Hematopoietic multipotent progenitor cell treated with erythropoietin and hydrocortisone succinate and interleukin-3 and kit ligand, for 15 days (in vitro differentiated cells): ENCODE data around the gene ZIC5.

Experiments used
- DNase-seq: peaks from one replicate; pipeline ENCODE4 v3.0.0-alpha.2; 2015; ENCODE audit warnings: low spot score

The ZIC5 gene

GRCh38 chr13:99987154-99988019 lies 15.8 kb upstream of the ZIC5 start:
- DNase-seq, result no peak

GRCh38 chr13:99986741-99987140 lies 15.2 kb upstream of the ZIC5 start:
- DNase-seq, result no peak

- no peak for DNase-seq
Observed at GRCh38 chr13:99985886-99986527, 14.4 kb upstream of the ZIC5 start.

GRCh38 chr13:99985241-99985874 lies 13.8 kb upstream of the ZIC5 start:
- no peak for DNase-seq

GRCh38 chr13:99984461-99985240 lies 13.1 kb upstream of the ZIC5 start:
- no peak for DNase-seq

- no peak for DNase-seq
Observed at GRCh38 chr13:99983499-99984401, 12.2 kb upstream of the ZIC5 start.

GRCh38 chr13:99982731-99983498 lies 11.3 kb upstream of the ZIC5 start:
- DNase-seq, result no peak

GRCh38 chr13:99982036-99982730 lies 10.6 kb upstream of the ZIC5 start:
- no peak for DNase-seq

GRCh38 chr13:99981735-99982035 lies 10.1 kb upstream of the ZIC5 start, which contains the start of gene ZIC2:
Gene ZIC2 (plus strand): TSS chr13:99981784. CDS start chr13:99982065, 281 bp downstream.
- DNase-seq, result no peak

- no peak for DNase-seq
Observed at GRCh38 chr13:99980824-99981734, 9.5 kb upstream of the ZIC5 start.

- peak; percentile 6 for DNase-seq
Observed at GRCh38 chr13:99980201-99980823, 8.7 kb upstream of the ZIC5 start.

- DNase-seq, result no peak
Observed at GRCh38 chr13:99979453-99980200, 8.1 kb upstream of the ZIC5 start.

- no peak for DNase-seq
Observed at GRCh38 chr13:99978799-99979452, 7.4 kb upstream of the ZIC5 start.

GRCh38 chr13:99977912-99978798 lies 6.6 kb upstream of the ZIC5 start:
- no peak for DNase-seq

GRCh38 chr13:99977334-99977911 lies 5.9 kb upstream of the ZIC5 start:
- DNase-seq, result no peak

GRCh38 chr13:99976575-99976974 lies 5.0 kb upstream of the ZIC5 start:
- no peak for DNase-seq
